ENCODE results near the gene CCDC171.

DNA sequence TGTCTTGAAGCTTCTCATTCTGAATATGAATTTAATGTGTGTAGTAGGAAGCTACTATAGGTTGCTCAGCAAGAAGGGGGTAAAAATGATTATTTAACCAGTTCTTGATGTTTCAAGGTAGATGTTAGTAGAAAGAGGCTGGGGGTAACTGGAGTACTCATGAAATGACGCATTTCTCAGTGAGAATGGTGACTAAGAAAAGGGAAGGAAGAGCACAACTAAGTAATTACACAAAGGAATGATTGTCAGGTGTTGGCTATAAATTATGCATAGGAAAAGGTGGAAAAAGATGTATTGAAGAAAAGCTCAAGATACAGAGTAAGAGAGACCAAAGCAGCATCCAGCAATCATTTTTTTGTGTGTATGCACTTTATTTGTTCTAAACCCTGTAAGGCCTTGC, 40.6 kb upstream of the CCDC171 start:
- TF ChIP-seq, protein P1, sequence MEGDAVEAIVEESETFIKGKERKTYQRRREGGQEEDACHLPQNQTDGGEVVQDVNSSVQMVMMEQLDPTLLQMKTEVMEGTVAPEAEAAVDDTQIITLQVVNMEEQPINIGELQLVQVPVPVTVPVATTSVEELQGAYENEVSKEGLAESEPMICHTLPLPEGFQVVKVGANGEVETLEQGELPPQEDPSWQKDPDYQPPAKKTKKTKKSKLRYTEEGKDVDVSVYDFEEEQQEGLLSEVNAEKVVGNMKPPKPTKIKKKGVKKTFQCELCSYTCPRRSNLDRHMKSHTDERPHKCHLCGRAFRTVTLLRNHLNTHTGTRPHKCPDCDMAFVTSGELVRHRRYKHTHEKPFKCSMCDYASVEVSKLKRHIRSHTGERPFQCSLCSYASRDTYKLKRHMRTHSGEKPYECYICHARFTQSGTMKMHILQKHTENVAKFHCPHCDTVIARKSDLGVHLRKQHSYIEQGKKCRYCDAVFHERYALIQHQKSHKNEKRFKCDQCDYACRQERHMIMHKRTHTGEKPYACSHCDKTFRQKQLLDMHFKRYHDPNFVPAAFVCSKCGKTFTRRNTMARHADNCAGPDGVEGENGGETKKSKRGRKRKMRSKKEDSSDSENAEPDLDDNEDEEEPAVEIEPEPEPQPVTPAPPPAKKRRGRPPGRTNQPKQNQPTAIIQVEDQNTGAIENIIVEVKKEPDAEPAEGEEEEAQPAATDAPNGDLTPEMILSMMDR (IDR thresholded peaks at IDR 0.05 in 2 of 3, conservative IDR thresholded peaks at IDR 0.05 in 1 of 3; ENCODE audit: control insufficient read depth in 2 of 3, extremely low read depth in 1 of 3, insufficient read depth in 1 of 3, low read depth in 3 of 3, low read length in 3 of 3) = no peak
- TF ChIP-seq EP300 (IDR thresholded peaks at IDR 0.05; ENCODE audit: borderline replicate concordance in 1 of 2, control insufficient read depth in 1 of 2, low read depth in 2 of 2, low read length in 2 of 2) (peak in 1 of 2 experiments; percentile 51; a peak in 1 of 4 replicates), FOXM1 (IDR thresholded peaks at IDR 0.05; ENCODE audit: low read depth, low read length) (no peak), POLR2AphosphoS5 (IDR thresholded peaks at IDR 0.05; ENCODE audit: low read length) (no peak), EED (IDR thresholded peaks at IDR 0.05; ENCODE audit: low read depth) (peak; percentile 45), RELA (IDR thresholded peaks at IDR 0.05; ENCODE audit: borderline replicate concordance, partially characterized antibody) (no peak), HCFC1 (IDR thresholded peaks at IDR 0.05; ENCODE audit: low read length) (no peak), STAT1 (conservative IDR thresholded peaks at IDR 0.05) (no peak), CEBPB (IDR thresholded peaks at IDR 0.05; ENCODE audit: borderline replicate concordance in 1 of 2, low read depth in 2 of 2, low read length in 2 of 2) (no peak), MXI1 (IDR thresholded peaks at IDR 0.05; ENCODE audit: low read depth, low read length) (no peak)
- TF ChIP-seq, protein P2, sequence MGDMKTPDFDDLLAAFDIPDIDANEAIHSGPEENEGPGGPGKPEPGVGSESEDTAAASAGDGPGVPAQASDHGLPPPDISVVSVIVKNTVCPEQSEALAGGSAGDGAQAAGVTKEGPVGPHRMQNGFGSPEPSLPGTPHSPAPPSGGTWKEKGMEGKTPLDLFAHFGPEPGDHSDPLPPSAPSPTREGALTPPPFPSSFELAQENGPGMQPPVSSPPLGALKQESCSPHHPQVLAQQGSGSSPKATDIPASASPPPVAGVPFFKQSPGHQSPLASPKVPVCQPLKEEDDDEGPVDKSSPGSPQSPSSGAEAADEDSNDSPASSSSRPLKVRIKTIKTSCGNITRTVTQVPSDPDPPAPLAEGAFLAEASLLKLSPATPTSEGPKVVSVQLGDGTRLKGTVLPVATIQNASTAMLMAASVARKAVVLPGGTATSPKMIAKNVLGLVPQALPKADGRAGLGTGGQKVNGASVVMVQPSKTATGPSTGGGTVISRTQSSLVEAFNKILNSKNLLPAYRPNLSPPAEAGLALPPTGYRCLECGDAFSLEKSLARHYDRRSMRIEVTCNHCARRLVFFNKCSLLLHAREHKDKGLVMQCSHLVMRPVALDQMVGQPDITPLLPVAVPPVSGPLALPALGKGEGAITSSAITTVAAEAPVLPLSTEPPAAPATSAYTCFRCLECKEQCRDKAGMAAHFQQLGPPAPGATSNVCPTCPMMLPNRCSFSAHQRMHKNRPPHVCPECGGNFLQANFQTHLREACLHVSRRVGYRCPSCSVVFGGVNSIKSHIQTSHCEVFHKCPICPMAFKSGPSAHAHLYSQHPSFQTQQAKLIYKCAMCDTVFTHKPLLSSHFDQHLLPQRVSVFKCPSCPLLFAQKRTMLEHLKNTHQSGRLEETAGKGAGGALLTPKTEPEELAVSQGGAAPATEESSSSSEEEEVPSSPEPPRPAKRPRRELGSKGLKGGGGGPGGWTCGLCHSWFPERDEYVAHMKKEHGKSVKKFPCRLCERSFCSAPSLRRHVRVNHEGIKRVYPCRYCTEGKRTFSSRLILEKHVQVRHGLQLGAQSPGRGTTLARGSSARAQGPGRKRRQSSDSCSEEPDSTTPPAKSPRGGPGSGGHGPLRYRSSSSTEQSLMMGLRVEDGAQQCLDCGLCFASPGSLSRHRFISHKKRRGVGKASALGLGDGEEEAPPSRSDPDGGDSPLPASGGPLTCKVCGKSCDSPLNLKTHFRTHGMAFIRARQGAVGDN (IDR thresholded peaks at IDR 0.05) = no peak

Measured in GM12878 (cell line).